Spleen (tissue), 7 donors: ENCODE data around the gene WAPL.

Experiments used
- POLR2A ChIP-seq, 3 donors: fragments of 450-650 bp; IDR thresholded peaks; one replicate each; pipeline ENCODE4 v1.5.1; 2017; ENCODE audit warnings: antibody characterized with exemption in 3 of 3, mild to moderate bottlenecking in 1 of 3
- TF ChIP-seq, protein P1 (sequence below), 11 experiments: fragments of 200-600 bp in 7 of 11; fragments of 450-650 bp in 4 of 11; sonication (generic) in 4 of 11; IDR thresholded peaks in 8 of 11; conservative IDR thresholded peaks in 3 of 11; 1 replicate in 7 of 11; 2 replicates in 4 of 11; pipeline versions ENCODE4 v1.4.0 to v1.8.0; 2016 to 2021; ENCODE audit warnings: antibody characterized with exemption in 11 of 11, inconsistent platforms in 4 of 11, mild to moderate bottlenecking in 1 of 11
- donor health status: DM: no; HTN: no; CAD: no; lungs with moderate emphysema.
- donor health status: DM: no; HTN: no; CAD: no.
- donor health status: DM: no; HTN: no; CAD: no.

- TF ChIP-seq, protein P1, sequence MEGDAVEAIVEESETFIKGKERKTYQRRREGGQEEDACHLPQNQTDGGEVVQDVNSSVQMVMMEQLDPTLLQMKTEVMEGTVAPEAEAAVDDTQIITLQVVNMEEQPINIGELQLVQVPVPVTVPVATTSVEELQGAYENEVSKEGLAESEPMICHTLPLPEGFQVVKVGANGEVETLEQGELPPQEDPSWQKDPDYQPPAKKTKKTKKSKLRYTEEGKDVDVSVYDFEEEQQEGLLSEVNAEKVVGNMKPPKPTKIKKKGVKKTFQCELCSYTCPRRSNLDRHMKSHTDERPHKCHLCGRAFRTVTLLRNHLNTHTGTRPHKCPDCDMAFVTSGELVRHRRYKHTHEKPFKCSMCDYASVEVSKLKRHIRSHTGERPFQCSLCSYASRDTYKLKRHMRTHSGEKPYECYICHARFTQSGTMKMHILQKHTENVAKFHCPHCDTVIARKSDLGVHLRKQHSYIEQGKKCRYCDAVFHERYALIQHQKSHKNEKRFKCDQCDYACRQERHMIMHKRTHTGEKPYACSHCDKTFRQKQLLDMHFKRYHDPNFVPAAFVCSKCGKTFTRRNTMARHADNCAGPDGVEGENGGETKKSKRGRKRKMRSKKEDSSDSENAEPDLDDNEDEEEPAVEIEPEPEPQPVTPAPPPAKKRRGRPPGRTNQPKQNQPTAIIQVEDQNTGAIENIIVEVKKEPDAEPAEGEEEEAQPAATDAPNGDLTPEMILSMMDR (IDR thresholded peaks at IDR 0.05 in 8 of 11, conservative IDR thresholded peaks at IDR 0.05 in 3 of 11): no peak
- TF ChIP-seq POLR2A (IDR thresholded peaks at IDR 0.05): no peak
Observed at GRCh38 chr10:86440874-86441843, 80.4 kb downstream of the WAPL start.
